GM23338 (cell line): ENCODE results near the gene SLC38A8. TPM values are rescaled to one million over a fixed set of nuclear protein-coding genes. Genes with fewer than 3 reads are reported as not detected.

Experiments
- ATAC-seq: fragments of 200-7000 bp; cut with Tn5 transposase; 3 replicates; pipeline ENCODE4 v1.9.1; 2020
- DNase-seq: peaks from one replicate; pipeline ENCODE4 v3.0.0-alpha.2; 2015; ENCODE audit warnings: low spot score
- H2AFZ ChIP-seq: fragments of 200-600 bp; sonication (generic); 2 replicates; pipeline ENCODE4 v1.8.0; 2016; ENCODE audit warnings: antibody characterized with exemption, mild to moderate bottlenecking, moderate library complexity
- H3F3A ChIP-seq: fragments of 200-600 bp; sonication (generic); replicated peaks from 2 replicates; pipeline ENCODE4 v1.8.0; 2017; ENCODE audit warnings: antibody characterized with exemption, mixed run types, low read depth
- H3K27ac ChIP-seq: fragments of 200-600 bp; sonication (generic); 2 replicates; pipeline ENCODE4 v1.6.1; 2016; ENCODE audit warnings: low read depth
- H3K27me3 ChIP-seq: fragments of 200-600 bp; sonication (generic); 2 replicates; pipeline ENCODE4 v1.8.0; 2016; ENCODE audit warnings: mild to moderate bottlenecking, mixed run types, moderate library complexity; ENCODE audit not compliant: insufficient read depth
- H3K36me3 ChIP-seq: fragments of 200-600 bp; sonication (generic); 2 replicates; pipeline ENCODE4 v1.8.0; 2016; ENCODE audit warnings: mild to moderate bottlenecking; ENCODE audit not compliant: insufficient read depth
- H3K4me1 ChIP-seq: fragments of 200-600 bp; sonication (generic); 2 replicates; pipeline ENCODE4 v1.8.0; 2016; ENCODE audit warnings: mild to moderate bottlenecking, moderate library complexity; ENCODE audit not compliant: insufficient read depth
- H3K4me2 ChIP-seq: fragments of 200-600 bp; sonication (generic); 2 replicates; pipeline ENCODE4 v1.7.1; 2017; ENCODE audit warnings: mixed run types
- H3K4me3 ChIP-seq: fragments of 200-600 bp; sonication (generic); 2 replicates; pipeline ENCODE4 v1.6.1; 2016; ENCODE audit warnings: mixed run types
- H3K79me2 ChIP-seq: fragments of 200-600 bp; sonication (generic); replicated peaks from 2 replicates; pipeline ENCODE4 v1.8.0; 2017; ENCODE audit warnings: mild to moderate bottlenecking; ENCODE audit not compliant: insufficient read depth
- H3K9me2 ChIP-seq: fragments of 200-600 bp; sonication (generic); 2 replicates; pipeline ENCODE4 v1.8.0; 2017; ENCODE audit not compliant: insufficient read depth
- H4K20me1 ChIP-seq: fragments of 200-600 bp; sonication (generic); replicated peaks from 2 replicates; pipeline ENCODE4 v1.8.0; 2017; ENCODE audit warnings: mild to moderate bottlenecking; ENCODE audit not compliant: insufficient read depth
- H3K27ac Mint-ChIP-seq: 2 replicates; pipeline ENCODE4 v1.8.0; 2020; ENCODE audit warnings: inconsistent platforms, mild to moderate bottlenecking, moderate library complexity, mixed read lengths
- H3K27me3 Mint-ChIP-seq: 3 replicates; pipeline ENCODE4 v1.8.0; 2022; ENCODE audit warnings: low read depth, mild to moderate bottlenecking, moderate library complexity, mixed read lengths, inconsistent platforms; ENCODE audit not compliant: insufficient read depth, poor library complexity
- H3K36me3 Mint-ChIP-seq: 3 replicates; pipeline ENCODE4 v1.8.0; 2021; ENCODE audit warnings: low read depth, mild to moderate bottlenecking, inconsistent platforms, moderate library complexity, mixed read lengths
- H3K4me1 Mint-ChIP-seq: 3 replicates; pipeline ENCODE4 v1.8.0; 2020; ENCODE audit warnings: mild to moderate bottlenecking, inconsistent platforms, mixed read lengths
- H3K4me3 Mint-ChIP-seq: 3 replicates; pipeline ENCODE4 v1.8.0; 2021; ENCODE audit warnings: moderate library complexity, mild to moderate bottlenecking, inconsistent platforms, mixed read lengths
- H3K9me3 Mint-ChIP-seq: 3 replicates; pipeline ENCODE4 v1.8.0; 2020; ENCODE audit warnings: moderate library complexity, mild to moderate bottlenecking, inconsistent platforms, mixed read lengths
- CREB1 ChIP-seq: fragments of 250-450 bp; sonication (Bioruptor Pico); IDR thresholded peaks from 2 replicates; pipeline ENCODE4 v1.5.0; 2020; ENCODE audit warnings: low read depth, mild to moderate bottlenecking, moderate library complexity
- JUNB ChIP-seq: IDR thresholded peaks from one replicate; pipeline ENCODE4 v1.6.1; 2016; ENCODE audit warnings: antibody characterized with exemption; ENCODE audit not compliant: unreplicated experiment
- NANOG ChIP-seq: IDR thresholded peaks from 2 replicates; pipeline ENCODE4 v1.6.1; 2016; ENCODE audit warnings: antibody characterized with exemption, borderline replicate concordance
- POLR2AphosphoS5 ChIP-seq: IDR thresholded peaks from 2 replicates; pipeline ENCODE4 v1.6.1; 2016; ENCODE audit warnings: antibody characterized with exemption, low read depth
- ZNF114 ChIP-seq: fragments of 250-450 bp; sonication (Bioruptor Pico); IDR thresholded peaks from 2 replicates; pipeline ENCODE4 v1.5.0; 2020; ENCODE audit warnings: mild to moderate bottlenecking, moderate library complexity
- ZNF331 ChIP-seq: fragments of 250-450 bp; sonication (Bioruptor Pico); IDR thresholded peaks from 2 replicates; pipeline ENCODE4 v1.5.0; 2020; ENCODE audit warnings: low read depth, mild to moderate bottlenecking, moderate library complexity
- polyA plus RNA-seq: library from polyadenylated mRNA; unstranded; fragments of >200 nt; fragmentation: Nextera tagmentation; extraction: Ambion mirVana; gene quantifications from 2 replicates; pipeline ENCODE4 v1.2.1, GENCODE V29; 2016
- total RNA-seq: library from RNA; depleted of rRNA; stranded (reverse); fragments of >200 nt; shearing (Covaris generic); gene quantifications from 2 replicates; pipeline ENCODE4 v1.2.3, GENCODE V29; 2014
- TF ChIP-seq, protein P1 (sequence below): IDR thresholded peaks from one replicate; pipeline ENCODE4 v1.6.1; 2018; ENCODE audit warnings: antibody characterized with exemption; ENCODE audit not compliant: unreplicated experiment
- TF ChIP-seq, protein P2 (sequence below): IDR thresholded peaks from 2 replicates; pipeline ENCODE4 v1.6.1; 2016; ENCODE audit warnings: antibody characterized with exemption
- TF ChIP-seq, protein P3 (sequence below), 2 experiments: fragments of 200-600 bp in 1 of 2; sonication (generic) in 1 of 2; conservative IDR thresholded peaks; 2 replicates each; pipeline versions ENCODE4 v1.5.1 to v1.6.1; 2016 to 2017; ENCODE audit warnings: antibody characterized with exemption in 2 of 2, low read depth in 2 of 2, mild to moderate bottlenecking in 2 of 2, moderate library complexity in 1 of 2

The SLC38A8 gene
- total and polyA plus RNA-seq, 2 experiments from 2014 or later, result not detected

DNA sequence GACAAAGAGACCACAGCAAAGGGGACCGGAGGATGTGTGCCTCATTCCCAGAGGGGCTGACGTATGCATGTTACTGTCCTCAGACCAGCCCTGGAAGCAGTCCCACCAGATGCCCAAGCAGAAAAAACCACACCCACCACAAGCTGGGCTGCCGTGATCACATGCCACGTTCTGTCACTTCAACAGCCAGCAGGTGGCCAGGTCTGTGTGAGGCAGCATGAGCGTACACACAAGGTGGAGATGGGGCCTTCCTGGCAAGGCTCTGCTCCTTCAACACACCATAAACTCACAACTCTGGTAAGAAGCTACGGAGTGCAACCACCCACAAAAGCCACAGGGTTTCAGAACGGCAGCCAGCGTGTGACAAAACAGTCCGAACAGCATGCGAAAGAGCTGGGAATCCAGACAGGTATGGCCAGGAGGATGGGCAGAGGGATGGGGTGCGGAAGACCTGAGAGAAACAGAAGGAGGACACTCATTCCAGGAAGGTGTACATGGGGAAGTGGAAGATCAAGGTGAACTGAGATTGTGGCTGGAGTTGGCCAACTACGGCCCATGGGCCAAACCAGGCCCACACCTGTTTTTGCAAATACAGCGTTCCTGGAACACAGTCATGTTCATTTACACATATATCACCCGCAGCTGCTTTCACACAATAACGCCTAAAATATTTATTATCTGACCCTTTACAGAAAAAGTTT is 46.2 kb upstream of the SLC38A8 start:
- no peaks in the 10 kb centered on the region for H3K4me1 ChIP-seq
- H3K4me1 Mint-ChIP-seq, result no peaks in the 10 kb centered on the region
- no peak overlapping the region for H3K27ac ChIP-seq
- DNase-seq, result no peak
- H4K20me1 ChIP-seq, result peaks cover 9% of the 10 kb centered on the region
- H3K36me3 Mint-ChIP-seq, result peaks cover 60% of the 10 kb centered on the region
- H3K9me3 Mint-ChIP-seq, result no peaks in the 10 kb centered on the region
- H3K4me3 Mint-ChIP-seq, result no peak overlapping the region
- no peaks in the 10 kb centered on the region for H3K9me2 ChIP-seq
- no peak for ATAC-seq
- H3K27ac Mint-ChIP-seq, result no peak overlapping the region
- peaks cover 24% of the 10 kb centered on the region for H3K36me3 ChIP-seq
- H3K4me3 ChIP-seq, result no peak overlapping the region
- H3K79me2 ChIP-seq, result no peaks in the 10 kb centered on the region
- no peaks in the 10 kb centered on the region for H3K27me3 ChIP-seq
- H3F3A ChIP-seq, result no peaks in the 10 kb centered on the region
- TF ChIP-seq, protein P1, sequence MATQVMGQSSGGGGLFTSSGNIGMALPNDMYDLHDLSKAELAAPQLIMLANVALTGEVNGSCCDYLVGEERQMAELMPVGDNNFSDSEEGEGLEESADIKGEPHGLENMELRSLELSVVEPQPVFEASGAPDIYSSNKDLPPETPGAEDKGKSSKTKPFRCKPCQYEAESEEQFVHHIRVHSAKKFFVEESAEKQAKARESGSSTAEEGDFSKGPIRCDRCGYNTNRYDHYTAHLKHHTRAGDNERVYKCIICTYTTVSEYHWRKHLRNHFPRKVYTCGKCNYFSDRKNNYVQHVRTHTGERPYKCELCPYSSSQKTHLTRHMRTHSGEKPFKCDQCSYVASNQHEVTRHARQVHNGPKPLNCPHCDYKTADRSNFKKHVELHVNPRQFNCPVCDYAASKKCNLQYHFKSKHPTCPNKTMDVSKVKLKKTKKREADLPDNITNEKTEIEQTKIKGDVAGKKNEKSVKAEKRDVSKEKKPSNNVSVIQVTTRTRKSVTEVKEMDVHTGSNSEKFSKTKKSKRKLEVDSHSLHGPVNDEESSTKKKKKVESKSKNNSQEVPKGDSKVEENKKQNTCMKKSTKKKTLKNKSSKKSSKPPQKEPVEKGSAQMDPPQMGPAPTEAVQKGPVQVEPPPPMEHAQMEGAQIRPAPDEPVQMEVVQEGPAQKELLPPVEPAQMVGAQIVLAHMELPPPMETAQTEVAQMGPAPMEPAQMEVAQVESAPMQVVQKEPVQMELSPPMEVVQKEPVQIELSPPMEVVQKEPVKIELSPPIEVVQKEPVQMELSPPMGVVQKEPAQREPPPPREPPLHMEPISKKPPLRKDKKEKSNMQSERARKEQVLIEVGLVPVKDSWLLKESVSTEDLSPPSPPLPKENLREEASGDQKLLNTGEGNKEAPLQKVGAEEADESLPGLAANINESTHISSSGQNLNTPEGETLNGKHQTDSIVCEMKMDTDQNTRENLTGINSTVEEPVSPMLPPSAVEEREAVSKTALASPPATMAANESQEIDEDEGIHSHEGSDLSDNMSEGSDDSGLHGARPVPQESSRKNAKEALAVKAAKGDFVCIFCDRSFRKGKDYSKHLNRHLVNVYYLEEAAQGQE, result no peak
- no peak for TF ChIP-seq JUNB
- no peak for TF ChIP-seq POLR2AphosphoS5
- TF ChIP-seq CREB1 (CRISPR knock-in tag), result no peak
- H3K27me3 Mint-ChIP-seq, result peaks cover 1% of the 10 kb centered on the region
- H2AFZ ChIP-seq, result no peak overlapping the region
- no peak overlapping the region for H3K4me2 ChIP-seq

DNA sequence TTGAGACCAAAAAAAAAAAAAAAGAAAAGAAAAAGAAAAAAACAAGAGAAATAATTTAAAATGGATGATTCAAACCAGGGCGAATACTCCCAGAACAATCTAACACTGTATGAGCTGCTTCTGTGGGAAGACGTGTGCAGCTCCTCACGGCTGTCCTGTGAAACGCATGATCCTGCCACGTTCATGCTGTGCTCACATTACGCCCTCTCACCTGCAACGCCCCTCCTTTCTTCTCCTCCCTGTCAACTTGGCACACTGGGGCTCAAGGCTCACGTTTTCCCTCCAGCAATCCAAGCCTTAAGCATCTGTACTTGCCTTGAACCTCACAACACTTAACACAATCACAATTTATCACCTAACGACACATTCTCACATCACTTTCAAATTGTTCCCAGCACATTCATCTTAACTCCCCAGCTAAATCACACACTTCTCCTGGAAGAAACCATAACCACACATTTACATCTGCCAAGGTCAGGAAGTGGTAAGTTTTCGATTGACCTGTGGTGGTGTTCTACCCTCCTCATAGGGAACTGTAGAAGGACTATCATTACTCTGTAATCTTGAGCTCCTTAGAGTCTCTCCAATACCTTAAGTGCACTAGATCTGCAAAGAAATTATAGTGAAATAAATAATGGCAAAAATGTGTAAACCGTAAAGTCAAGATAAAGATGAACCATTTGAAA is 45.0 kb upstream of the SLC38A8 start:
- H3K27me3 Mint-ChIP-seq, result peaks cover 1% of the 10 kb centered on the region
- H3K27ac Mint-ChIP-seq, result no peak overlapping the region
- no peak overlapping the region for H3K4me3 Mint-ChIP-seq
- H3K4me1 Mint-ChIP-seq, result no peaks in the 10 kb centered on the region
- H3K79me2 ChIP-seq, result no peaks in the 10 kb centered on the region
- no peak for DNase-seq
- no peaks in the 10 kb centered on the region for H3K9me2 ChIP-seq
- peaks cover 9% of the 10 kb centered on the region for H4K20me1 ChIP-seq
- peaks cover 54% of the 10 kb centered on the region for H3K36me3 Mint-ChIP-seq
- no peak overlapping the region for H3K27ac ChIP-seq
- H3K27me3 ChIP-seq, result no peaks in the 10 kb centered on the region
- H3F3A ChIP-seq, result no peaks in the 10 kb centered on the region
- H3K4me1 ChIP-seq, result no peaks in the 10 kb centered on the region
- ATAC-seq, result no peak
- H3K4me3 ChIP-seq, result no peak overlapping the region
- TF ChIP-seq, protein P2, sequence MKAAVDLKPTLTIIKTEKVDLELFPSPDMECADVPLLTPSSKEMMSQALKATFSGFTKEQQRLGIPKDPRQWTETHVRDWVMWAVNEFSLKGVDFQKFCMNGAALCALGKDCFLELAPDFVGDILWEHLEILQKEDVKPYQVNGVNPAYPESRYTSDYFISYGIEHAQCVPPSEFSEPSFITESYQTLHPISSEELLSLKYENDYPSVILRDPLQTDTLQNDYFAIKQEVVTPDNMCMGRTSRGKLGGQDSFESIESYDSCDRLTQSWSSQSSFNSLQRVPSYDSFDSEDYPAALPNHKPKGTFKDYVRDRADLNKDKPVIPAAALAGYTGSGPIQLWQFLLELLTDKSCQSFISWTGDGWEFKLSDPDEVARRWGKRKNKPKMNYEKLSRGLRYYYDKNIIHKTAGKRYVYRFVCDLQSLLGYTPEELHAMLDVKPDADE, result no peak
- TF ChIP-seq ZNF114 (CRISPR knock-in tag) (no peak), CREB1 (CRISPR knock-in tag) (no peak), ZNF331 (no peak), NANOG (no peak)
- TF ChIP-seq, protein P3, sequence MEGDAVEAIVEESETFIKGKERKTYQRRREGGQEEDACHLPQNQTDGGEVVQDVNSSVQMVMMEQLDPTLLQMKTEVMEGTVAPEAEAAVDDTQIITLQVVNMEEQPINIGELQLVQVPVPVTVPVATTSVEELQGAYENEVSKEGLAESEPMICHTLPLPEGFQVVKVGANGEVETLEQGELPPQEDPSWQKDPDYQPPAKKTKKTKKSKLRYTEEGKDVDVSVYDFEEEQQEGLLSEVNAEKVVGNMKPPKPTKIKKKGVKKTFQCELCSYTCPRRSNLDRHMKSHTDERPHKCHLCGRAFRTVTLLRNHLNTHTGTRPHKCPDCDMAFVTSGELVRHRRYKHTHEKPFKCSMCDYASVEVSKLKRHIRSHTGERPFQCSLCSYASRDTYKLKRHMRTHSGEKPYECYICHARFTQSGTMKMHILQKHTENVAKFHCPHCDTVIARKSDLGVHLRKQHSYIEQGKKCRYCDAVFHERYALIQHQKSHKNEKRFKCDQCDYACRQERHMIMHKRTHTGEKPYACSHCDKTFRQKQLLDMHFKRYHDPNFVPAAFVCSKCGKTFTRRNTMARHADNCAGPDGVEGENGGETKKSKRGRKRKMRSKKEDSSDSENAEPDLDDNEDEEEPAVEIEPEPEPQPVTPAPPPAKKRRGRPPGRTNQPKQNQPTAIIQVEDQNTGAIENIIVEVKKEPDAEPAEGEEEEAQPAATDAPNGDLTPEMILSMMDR (conservative IDR thresholded peaks at IDR 0.05; ENCODE audit: low read depth in 2 of 2), result no peak
- no peaks in the 10 kb centered on the region for H3K9me3 Mint-ChIP-seq
- no peak overlapping the region for H2AFZ ChIP-seq
- peaks cover 27% of the 10 kb centered on the region for H3K36me3 ChIP-seq
- H3K4me2 ChIP-seq, result no peak overlapping the region
